Ovary (tissue), 3 donors: ENCODE measurements around the gene CFAP54.

Experiments
- EP300 ChIP-seq: sonication (generic); formaldehyde crosslinking; IDR thresholded peaks from one replicate; pipeline ENCODE4 v1.6.1; 2017; ENCODE audit warnings: antibody characterized with exemption
- POLR2A ChIP-seq: fragments of 450-650 bp; IDR thresholded peaks from one replicate; pipeline ENCODE4 v1.6.1; 2017; ENCODE audit warnings: antibody characterized with exemption, mild to moderate bottlenecking, moderate library complexity
- TF ChIP-seq, protein P1 (sequence below), 3 donors: fragments of 450-650 bp in 2 of 3; fragments of 200-600 bp in 1 of 3; IDR thresholded peaks; one replicate each; pipeline versions ENCODE4 v1.5.1 to v1.8.0; 2016 to 2022; ENCODE audit warnings: antibody characterized with exemption in 3 of 3, mild to moderate bottlenecking in 1 of 3
- donor health status: DM: no; HTN: no; CAD: no.

DNA sequence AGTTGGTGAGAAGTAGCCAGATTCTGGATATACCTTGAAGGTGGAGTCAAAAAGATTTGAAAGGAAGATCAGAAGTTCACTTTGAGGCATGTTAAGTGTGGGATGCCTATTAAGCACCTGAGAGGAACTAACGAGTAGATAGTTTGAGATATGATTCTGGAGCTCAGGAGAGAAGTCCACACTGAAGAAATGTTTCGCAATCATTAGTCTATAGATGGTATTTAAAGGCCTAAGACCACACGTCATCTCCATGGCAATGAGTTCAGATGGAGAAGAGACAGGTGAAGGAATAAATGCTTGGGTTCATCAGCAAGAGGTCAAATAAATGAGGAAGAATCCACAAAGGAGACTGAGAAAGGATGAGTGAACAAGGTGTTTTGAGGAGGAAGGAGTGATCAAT, 224.8 kb downstream of the CFAP54 start:
- TF ChIP-seq, protein P1, sequence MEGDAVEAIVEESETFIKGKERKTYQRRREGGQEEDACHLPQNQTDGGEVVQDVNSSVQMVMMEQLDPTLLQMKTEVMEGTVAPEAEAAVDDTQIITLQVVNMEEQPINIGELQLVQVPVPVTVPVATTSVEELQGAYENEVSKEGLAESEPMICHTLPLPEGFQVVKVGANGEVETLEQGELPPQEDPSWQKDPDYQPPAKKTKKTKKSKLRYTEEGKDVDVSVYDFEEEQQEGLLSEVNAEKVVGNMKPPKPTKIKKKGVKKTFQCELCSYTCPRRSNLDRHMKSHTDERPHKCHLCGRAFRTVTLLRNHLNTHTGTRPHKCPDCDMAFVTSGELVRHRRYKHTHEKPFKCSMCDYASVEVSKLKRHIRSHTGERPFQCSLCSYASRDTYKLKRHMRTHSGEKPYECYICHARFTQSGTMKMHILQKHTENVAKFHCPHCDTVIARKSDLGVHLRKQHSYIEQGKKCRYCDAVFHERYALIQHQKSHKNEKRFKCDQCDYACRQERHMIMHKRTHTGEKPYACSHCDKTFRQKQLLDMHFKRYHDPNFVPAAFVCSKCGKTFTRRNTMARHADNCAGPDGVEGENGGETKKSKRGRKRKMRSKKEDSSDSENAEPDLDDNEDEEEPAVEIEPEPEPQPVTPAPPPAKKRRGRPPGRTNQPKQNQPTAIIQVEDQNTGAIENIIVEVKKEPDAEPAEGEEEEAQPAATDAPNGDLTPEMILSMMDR (IDR thresholded peaks at IDR 0.05) = no peak
- TF ChIP-seq EP300 (no peak), POLR2A (no peak)
